Ishikawa (cell line): ENCODE measurements around the gene MIPOL1.

Source experiments
- CEBPB ChIP-seq: IDR thresholded peaks from 2 replicates; pipeline ENCODE4 v1.6.1; 2012
- CREB1 ChIP-seq: IDR thresholded peaks from 2 replicates; pipeline ENCODE4 v1.6.1; 2012; ENCODE audit warnings: low read depth
- EGR1 ChIP-seq: IDR thresholded peaks from 2 replicates; pipeline ENCODE4 v1.6.1; 2012
- EP300 ChIP-seq: IDR thresholded peaks from 2 replicates; pipeline ENCODE4 v1.6.1; 2012; ENCODE audit warnings: borderline replicate concordance
- FOXM1 ChIP-seq: IDR thresholded peaks from 2 replicates; pipeline ENCODE4 v1.6.1; 2012; ENCODE audit warnings: low read depth, borderline replicate concordance
- MAX ChIP-seq: IDR thresholded peaks from 2 replicates; pipeline ENCODE4 v1.6.1; 2012
- NFIC ChIP-seq: IDR thresholded peaks from 2 replicates; pipeline ENCODE4 v1.6.1; 2012
- RAD21 ChIP-seq: IDR thresholded peaks from 2 replicates; pipeline ENCODE4 v1.6.1; 2012; ENCODE audit warnings: low read depth
- REST ChIP-seq: IDR thresholded peaks from 2 replicates; pipeline ENCODE4 v1.6.1; 2012; ENCODE audit warnings: low read depth, mild to moderate bottlenecking
- TAF1 ChIP-seq: IDR thresholded peaks from 2 replicates; pipeline ENCODE4 v1.6.1; 2012; ENCODE audit warnings: low read depth, mild to moderate bottlenecking
- TCF12 ChIP-seq: IDR thresholded peaks from 2 replicates; pipeline ENCODE4 v1.6.1; 2012; ENCODE audit warnings: low read depth
- TEAD4 ChIP-seq: IDR thresholded peaks from 2 replicates; pipeline ENCODE4 v1.6.1; 2012
- USF1 ChIP-seq: IDR thresholded peaks from 2 replicates; pipeline ENCODE4 v1.6.1; 2012
- YY1 ChIP-seq: IDR thresholded peaks from 2 replicates; pipeline ENCODE4 v1.6.1; 2012; ENCODE audit warnings: low read depth
- ZBTB7A ChIP-seq: IDR thresholded peaks from 2 replicates; pipeline ENCODE4 v1.6.1; 2012; ENCODE audit warnings: low read depth

The MIPOL1 gene

GRCh38 chr14:37546621-37547447, 349.1 kb downstream of the MIPOL1 start:
- no peak for TF ChIP-seq EGR1
- TF ChIP-seq REST, result no peak
- TF ChIP-seq TAF1, result no peak
- no peak for TF ChIP-seq TCF12
- no peak for TF ChIP-seq EP300
- TF ChIP-seq MAX, result no peak
- no peak for TF ChIP-seq NFIC
- no peak for TF ChIP-seq ZBTB7A
- no peak for TF ChIP-seq FOXM1
- TF ChIP-seq YY1, result no peak
- no peak for TF ChIP-seq USF1
- no peak for TF ChIP-seq CEBPB
- no peak for TF ChIP-seq CREB1
- TF ChIP-seq TEAD4, result no peak
- TF ChIP-seq RAD21, result no peak

GRCh38 chr14:37550511-37550910, 352.8 kb downstream of the MIPOL1 start:
- TF ChIP-seq ZBTB7A (no peak), USF1 (no peak), TCF12 (no peak), MAX (no peak), REST (no peak), FOXM1 (no peak), RAD21 (no peak), TEAD4 (no peak), CEBPB (no peak), TAF1 (no peak), EP300 (no peak), EGR1 (no peak)

GRCh38 chr14:37551119-37551518, 353.4 kb downstream of the MIPOL1 start:
- TF ChIP-seq TAF1 (no peak), USF1 (no peak), TEAD4 (no peak), NFIC (no peak), TCF12 (no peak), CREB1 (no peak), ZBTB7A (no peak), EGR1 (no peak), RAD21 (no peak)

GRCh38 chr14:37553935-37554550, 356.3 kb downstream of the MIPOL1 start:
- TF ChIP-seq NFIC (no peak), FOXM1 (no peak), YY1 (no peak), EP300 (no peak), USF1 (no peak), RAD21 (no peak), REST (no peak), CREB1 (no peak), TAF1 (no peak), CEBPB (no peak), EGR1 (no peak), TCF12 (no peak), TEAD4 (no peak), MAX (no peak), ZBTB7A (no peak)
